Nasal cavity respiratory epithelium epithelial cell of viscerocranial mucosa (primary cell): ENCODE measurements around the gene YIF1A. TPM values are rescaled to one million over a fixed set of nuclear protein-coding genes. Genes with fewer than 3 reads are reported as not detected.

Experiments used
- total RNA-seq: library from RNA; depleted of rRNA; stranded (reverse); fragments of >200 nt; gene quantifications from 2 replicates; pipeline ENCODE4 v1.2.3, GENCODE V29; 2014

The YIF1A gene
- total RNA-seq = 121 and 221 TPM in 2 replicates

GRCh38 chr11:66288671-66289547 is at the start of gene YIF1A:
Gene YIF1A, minus strand, starts transcription at chr11:66289143. Its CDS starts 158 bp downstream, at chr11:66288985.

GRCh38 chr11:66336234-66337102 is 47.5 kb upstream of the YIF1A start, which contains the start of gene RIN1:
Gene RIN1, minus strand, starts transcription at chr11:66336434. Its CDS starts 32 bp downstream, at chr11:66336402.

GRCh38 chr11:66316849-66317251 is 27.9 kb upstream of the YIF1A start, which contains the start of gene CD248:
Gene CD248, minus strand, starts transcription at chr11:66317044. Its CDS starts 17 bp downstream, at chr11:66317027.

GRCh38 chr11:66291706-66292542 is 3.0 kb upstream of the YIF1A start, which contains the start of gene TMEM151A:
Gene TMEM151A, plus strand, starts transcription at chr11:66291894. Its CDS starts 120 bp downstream, at chr11:66292014.

GRCh38 chr11:66277471-66278362 is 11.2 kb downstream of the YIF1A start, which contains the start of gene CNIH2:
Gene CNIH2, plus strand, starts transcription at chr11:66278175. Its CDS starts 282 bp downstream, at chr11:66278457.

GRCh38 chr11:66268244-66268951 is 20.5 kb downstream of the YIF1A start, which contains the start of gene RAB1B:
Gene RAB1B, plus strand, starts transcription at chr11:66268639. Its CDS starts 41 bp downstream, at chr11:66268680.

Other genes starting within 250 kb of the YIF1A start
- not detected in 2 replicates for gene GAL3ST3, start 240.0 kb downstream of the YIF1A start, total RNA-seq
- gene SF3B2, start 236.8 kb downstream of the YIF1A start, total RNA-seq = 103 and 117 TPM in 2 replicates
- gene PACS1, start 218.9 kb downstream of the YIF1A start, total RNA-seq = 7.5 and 34.8 TPM in 2 replicates
- 23.2 and 49.8 TPM in 2 replicates for gene KLC2, start 31.4 kb downstream of the YIF1A start, total RNA-seq
- 61.2 and 88.6 TPM in 2 replicates for gene RAB1B, start 20.5 kb downstream of the YIF1A start, total RNA-seq
- under 0.01 and 0.14 TPM in 2 replicates for gene CNIH2, start 11.0 kb downstream of the YIF1A start, total RNA-seq
- under 0.01 and 0.07 TPM in 2 replicates for gene TMEM151A, start 2.8 kb upstream of the YIF1A start, total RNA-seq
- 0.68 and 1.2 TPM in 2 replicates for gene CD248, start 27.9 kb upstream of the YIF1A start, total RNA-seq
- gene RIN1, start 47.3 kb upstream of the YIF1A start, total RNA-seq = 19.5 and 32.3 TPM in 2 replicates
- 58.2 and 74.8 TPM in 2 replicates for gene BRMS1, start 56.0 kb upstream of the YIF1A start, total RNA-seq
- 8.5 and 13.7 TPM in 2 replicates for gene B4GAT1, start 58.5 kb upstream of the YIF1A start, total RNA-seq
- 3.1 and 6.0 TPM in 2 replicates for gene SLC29A2, start 82.6 kb upstream of the YIF1A start, total RNA-seq
- not detected in 2 replicates for gene NPAS4, start 131.9 kb upstream of the YIF1A start, total RNA-seq
- gene MRPL11, start 149.7 kb upstream of the YIF1A start, total RNA-seq = 24.6 and 34.2 TPM in 2 replicates
- 9.6 and 14.3 TPM in 2 replicates for gene PELI3, start 177.8 kb upstream of the YIF1A start, total RNA-seq
- 62.5 and 70.9 TPM in 2 replicates for gene DPP3, start 191.3 kb upstream of the YIF1A start, total RNA-seq
- 5.5 and 20.1 TPM in 2 replicates for gene BBS1, start 221.5 kb upstream of the YIF1A start, total RNA-seq